Measurements from ENCODE around the gene SPPL2C.

Gene SPPL2C

DNA sequence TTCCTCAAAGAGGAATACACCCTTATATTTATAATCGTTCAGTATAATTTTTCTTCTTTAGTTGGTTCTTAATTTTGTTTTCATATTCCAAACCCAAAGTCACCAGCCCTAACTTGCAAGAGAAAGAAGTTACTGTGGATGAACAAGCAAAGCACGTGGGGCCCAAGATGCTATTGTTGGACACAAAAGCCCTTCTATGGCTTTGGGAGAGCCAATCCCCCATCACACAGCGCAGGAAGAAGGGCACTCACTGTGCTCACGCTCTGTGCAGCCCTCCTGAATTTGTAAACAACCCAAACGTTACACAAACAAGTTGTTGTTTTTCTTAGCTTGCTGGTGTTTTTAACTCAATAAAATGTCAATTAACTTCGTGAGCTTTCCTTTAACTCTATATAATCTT, 22.5 kb downstream of the SPPL2C start:
- H3K36me3 ChIP-seq (ENCODE audit: low read depth): no peaks in the 10 kb centered on the region
- no peaks in the 10 kb centered on the region for H3K4me1 ChIP-seq (ENCODE audit: insufficient read depth, poor library complexity, severe bottlenecking)
- no peak overlapping the region for H3K4me3 ChIP-seq (ENCODE audit: severe bottlenecking)
- TF ChIP-seq CTCF (IDR thresholded peaks at IDR 0.05; ENCODE audit: poor library complexity, severe bottlenecking): no peak
- DNase-seq (ENCODE audit: low spot score): no peak
- H3K27me3 ChIP-seq (ENCODE audit: insufficient read depth, poor library complexity, severe bottlenecking): peaks cover 12% of the 10 kb centered on the region
- no peak overlapping the region for H3K27ac ChIP-seq (ENCODE audit: poor library complexity, severe bottlenecking)
- ATAC-seq (ENCODE audit: low read depth): no peak
- H3K9me3 ChIP-seq (ENCODE audit: severe bottlenecking): no peaks in the 10 kb centered on the region

GRCh38 chr17:45867702-45868101, 23.0 kb downstream of the SPPL2C start:
- Histone ChIP-seq H3K27ac (ENCODE audit: poor library complexity, severe bottlenecking) (no peak overlapping the region), H3K27me3 (ENCODE audit: insufficient read depth, poor library complexity, severe bottlenecking) (peaks cover 12% of the 10 kb centered on the region), H3K9me3 (ENCODE audit: severe bottlenecking) (no peaks in the 10 kb centered on the region), H3K36me3 (ENCODE audit: low read depth) (no peaks in the 10 kb centered on the region), H3K4me1 (ENCODE audit: insufficient read depth, poor library complexity, severe bottlenecking) (no peaks in the 10 kb centered on the region), H3K4me3 (ENCODE audit: severe bottlenecking) (no peak overlapping the region)
- no peak for ATAC-seq (ENCODE audit: low read depth)
- TF ChIP-seq CTCF (IDR thresholded peaks at IDR 0.05; ENCODE audit: poor library complexity, severe bottlenecking): no peak
- DNase-seq (ENCODE audit: low spot score): no peak

- ATAC-seq (ENCODE audit: low read depth) (no peak), DNase-seq (ENCODE audit: low spot score) (no peak)
- Histone ChIP-seq H3K4me3 (ENCODE audit: severe bottlenecking) (no peak overlapping the region), H3K4me1 (ENCODE audit: insufficient read depth, poor library complexity, severe bottlenecking) (no peaks in the 10 kb centered on the region), H3K27me3 (ENCODE audit: insufficient read depth, poor library complexity, severe bottlenecking) (peaks cover 12% of the 10 kb centered on the region), H3K27ac (ENCODE audit: poor library complexity, severe bottlenecking) (no peak overlapping the region), H3K9me3 (ENCODE audit: severe bottlenecking) (no peaks in the 10 kb centered on the region), H3K36me3 (ENCODE audit: low read depth) (no peaks in the 10 kb centered on the region)
- no peak for TF ChIP-seq CTCF (IDR thresholded peaks at IDR 0.05; ENCODE audit: poor library complexity, severe bottlenecking)
Measured at GRCh38 chr17:45868276-45868675, 23.6 kb downstream of the SPPL2C start.

- DNase-seq (ENCODE audit: low spot score) (no peak), ATAC-seq (ENCODE audit: low read depth) (no peak)
- Histone ChIP-seq H3K9me3 (ENCODE audit: severe bottlenecking) (no peaks in the 10 kb centered on the region), H3K4me1 (ENCODE audit: insufficient read depth, poor library complexity, severe bottlenecking) (no peaks in the 10 kb centered on the region), H3K27ac (ENCODE audit: poor library complexity, severe bottlenecking) (no peak overlapping the region), H3K27me3 (ENCODE audit: insufficient read depth, poor library complexity, severe bottlenecking) (peaks cover 7% of the 10 kb centered on the region), H3K36me3 (ENCODE audit: low read depth) (no peaks in the 10 kb centered on the region), H3K4me3 (ENCODE audit: severe bottlenecking) (no peak overlapping the region)
- no peak for TF ChIP-seq CTCF (IDR thresholded peaks at IDR 0.05; ENCODE audit: poor library complexity, severe bottlenecking)
Measured at GRCh38 chr17:45869676-45870341, 25.1 kb downstream of the SPPL2C start.

DNA sequence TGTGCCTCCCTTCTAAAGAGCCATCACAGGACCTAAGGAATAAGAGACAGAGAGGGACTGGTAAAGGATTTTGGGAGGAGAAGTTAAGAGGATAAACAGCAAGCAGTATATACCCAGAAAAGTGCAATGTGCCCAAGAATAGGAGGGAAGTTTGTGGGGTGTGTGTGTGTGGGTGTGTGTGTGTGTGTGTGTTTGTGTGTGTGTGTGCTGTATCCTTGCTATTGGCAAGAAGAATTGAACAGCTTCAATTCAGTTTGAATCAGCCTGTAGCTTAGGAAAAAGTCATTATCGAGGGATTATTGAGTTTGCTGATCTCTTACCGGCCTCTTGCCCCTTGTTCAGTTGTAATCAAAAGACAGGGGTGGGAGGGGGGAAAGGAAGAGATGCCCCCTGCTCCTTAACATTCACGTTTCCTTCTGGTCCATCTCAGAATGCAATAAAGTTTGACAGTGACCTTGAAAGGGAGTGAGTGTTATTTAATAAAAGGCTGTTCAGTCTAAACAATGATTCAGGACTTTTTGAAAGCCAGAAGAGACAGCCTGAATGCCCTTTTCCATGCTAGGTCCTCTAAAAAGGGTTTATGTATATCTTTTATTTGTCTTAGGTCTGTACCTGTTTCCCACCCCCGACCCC, 25.8 kb downstream of the SPPL2C start:
- no peak for ATAC-seq (ENCODE audit: low read depth)
- H3K9me3 ChIP-seq (ENCODE audit: severe bottlenecking): no peaks in the 10 kb centered on the region
- TF ChIP-seq CTCF (IDR thresholded peaks at IDR 0.05; ENCODE audit: poor library complexity, severe bottlenecking): no peak
- no peaks in the 10 kb centered on the region for H3K4me1 ChIP-seq (ENCODE audit: insufficient read depth, poor library complexity, severe bottlenecking)
- H3K27ac ChIP-seq (ENCODE audit: poor library complexity, severe bottlenecking): no peak overlapping the region
- no peaks in the 10 kb centered on the region for H3K36me3 ChIP-seq (ENCODE audit: low read depth)
- H3K4me3 ChIP-seq (ENCODE audit: severe bottlenecking): no peak overlapping the region
- no peak for DNase-seq (ENCODE audit: low spot score)
- peaks cover 4% of the 10 kb centered on the region for H3K27me3 ChIP-seq (ENCODE audit: insufficient read depth, poor library complexity, severe bottlenecking)
